ENCODE data around the gene TMPRSS11A. TPM values are rescaled to one million over a fixed set of nuclear protein-coding genes. Genes with fewer than 3 reads are reported as not detected.

Gene TMPRSS11A
- total RNA-seq, 2 experiments from 2014 or later = not detected

GRCh38 chr4:67880866-67881610, 82.3 kb downstream of the TMPRSS11A start:
- Mint-ChIP-seq H3K4me3 (no peak overlapping the region), H3K27ac (no peak overlapping the region), H3K36me3 (no peaks in the 10 kb centered on the region), H3K4me1 (no peaks in the 10 kb centered on the region), H3K9me3 (ENCODE audit: low read depth) (no peaks in the 10 kb centered on the region), H3K27me3 (peaks cover 10% of the 10 kb centered on the region)
- DNase-seq = no peak
- CTCF ChIA-PET = no interaction called here
- ATAC-seq = no peak

DNA sequence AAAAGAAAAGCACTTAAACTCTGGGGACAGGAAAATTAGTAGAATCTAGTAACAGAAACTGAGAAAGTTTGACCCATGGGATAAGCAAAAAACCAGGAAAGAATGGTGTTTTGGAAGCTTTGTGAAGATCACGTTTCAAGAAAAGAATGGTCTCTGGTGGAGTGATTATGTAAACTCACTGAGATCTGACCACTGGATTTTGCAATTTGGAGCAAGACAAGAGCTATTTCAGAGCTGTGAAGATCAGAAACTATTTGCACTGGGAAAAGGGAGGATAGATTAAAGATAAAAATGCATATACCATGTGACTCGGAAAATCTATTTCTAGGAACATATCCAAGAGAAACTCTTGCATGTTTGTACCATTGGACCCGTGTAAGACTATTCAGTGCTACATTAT, 83.8 kb downstream of the TMPRSS11A start:
- Mint-ChIP-seq H3K27ac (no peak overlapping the region), H3K9me3 (ENCODE audit: low read depth) (no peaks in the 10 kb centered on the region), H3K4me3 (no peak overlapping the region), H3K4me1 (no peaks in the 10 kb centered on the region), H3K36me3 (no peaks in the 10 kb centered on the region), H3K27me3 (peaks cover 8% of the 10 kb centered on the region)
- CTCF ChIA-PET = interaction anchor here (0.7 to 1.8 kb wide), 2 partner anchors 10 to 233 kb away, joined by 3 read pairs; no protein-coding TSS in a partner anchor
- ATAC-seq (no peak), DNase-seq (no peak)

GRCh38 chr4:67877086-67877485, 86.2 kb downstream of the TMPRSS11A start:
- CTCF ChIA-PET = no interaction called here
- no peak for ATAC-seq
- no peak overlapping the region for H3K4me3 Mint-ChIP-seq

DNA sequence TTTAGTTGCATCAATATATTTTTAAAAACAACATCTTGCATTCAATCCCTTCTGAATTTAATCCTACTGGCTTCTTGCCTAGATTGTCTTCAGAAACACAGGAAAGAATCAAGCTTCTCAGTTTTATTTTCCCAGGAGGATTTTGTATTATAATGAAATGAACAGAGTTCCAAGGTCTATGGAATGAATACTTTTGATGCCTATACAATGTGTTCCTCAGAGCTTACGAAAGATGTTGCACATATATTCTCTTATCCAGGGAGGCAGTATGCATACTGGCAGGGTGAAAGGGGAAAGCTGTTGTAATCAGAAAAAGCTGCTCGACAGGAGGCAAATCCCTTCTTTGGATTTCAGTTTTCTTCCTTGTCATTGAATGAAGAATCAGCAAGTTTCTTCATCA, 88.3 kb downstream of the TMPRSS11A start:
- Mint-ChIP-seq H3K9me3 (ENCODE audit: low read depth) (no peaks in the 10 kb centered on the region), H3K4me3 (no peak overlapping the region), H3K4me1 (no peaks in the 10 kb centered on the region), H3K27ac (no peak overlapping the region), H3K27me3 (peaks cover 8% of the 10 kb centered on the region), H3K36me3 (no peaks in the 10 kb centered on the region)
- no peak for DNase-seq
- ATAC-seq = no peak
- CTCF ChIA-PET = no interaction called here

More at GRCh38 chr4:67877086-67877485, 86.2 kb downstream of the TMPRSS11A start:
- Mint-ChIP-seq H3K9me3 (ENCODE audit: low read depth) (no peaks in the 10 kb centered on the region), H3K4me1 (no peaks in the 10 kb centered on the region), H3K27ac (no peak overlapping the region), H3K27me3 (peaks cover 11% of the 10 kb centered on the region), H3K36me3 (no peaks in the 10 kb centered on the region)
- DNase-seq = no peak

- peaks cover 8% of the 10 kb centered on the region for H3K27me3 Mint-ChIP-seq
- H3K27ac Mint-ChIP-seq = no peak overlapping the region
- CTCF ChIA-PET = no interaction called here
- H3K9me3 Mint-ChIP-seq (ENCODE audit: low read depth) = no peaks in the 10 kb centered on the region
- DNase-seq (no peak), ATAC-seq (no peak)
- no peak overlapping the region for H3K4me3 Mint-ChIP-seq
- H3K4me1 Mint-ChIP-seq = no peaks in the 10 kb centered on the region
- no peaks in the 10 kb centered on the region for H3K36me3 Mint-ChIP-seq
Measured at GRCh38 chr4:67873116-67873515, 90.2 kb downstream of the TMPRSS11A start.

GRCh38 chr4:67871867-67872266, 91.4 kb downstream of the TMPRSS11A start:
- ATAC-seq (peak; percentile 64), DNase-seq (no peak)
- H3K27ac Mint-ChIP-seq = no peak overlapping the region
- no peak overlapping the region for H3K4me3 Mint-ChIP-seq
- no peaks in the 10 kb centered on the region for H3K4me1 Mint-ChIP-seq
- H3K9me3 Mint-ChIP-seq (ENCODE audit: low read depth) = no peaks in the 10 kb centered on the region
- H3K27me3 Mint-ChIP-seq = peaks cover 6% of the 10 kb centered on the region
- no peaks in the 10 kb centered on the region for H3K36me3 Mint-ChIP-seq
- CTCF ChIA-PET = no interaction called here

- H3K27me3 Mint-ChIP-seq = peaks cover 6% of the 10 kb centered on the region
- DNase-seq = no peak
- CTCF ChIA-PET = no interaction called here
- H3K9me3 Mint-ChIP-seq (ENCODE audit: low read depth) = no peaks in the 10 kb centered on the region
- no peaks in the 10 kb centered on the region for H3K4me1 Mint-ChIP-seq
- no peak for ATAC-seq
- no peak overlapping the region for H3K27ac Mint-ChIP-seq
- no peak overlapping the region for H3K4me3 Mint-ChIP-seq
- H3K36me3 Mint-ChIP-seq = no peaks in the 10 kb centered on the region
Measured at GRCh38 chr4:67869580-67870190, 93.6 kb downstream of the TMPRSS11A start.

DNA sequence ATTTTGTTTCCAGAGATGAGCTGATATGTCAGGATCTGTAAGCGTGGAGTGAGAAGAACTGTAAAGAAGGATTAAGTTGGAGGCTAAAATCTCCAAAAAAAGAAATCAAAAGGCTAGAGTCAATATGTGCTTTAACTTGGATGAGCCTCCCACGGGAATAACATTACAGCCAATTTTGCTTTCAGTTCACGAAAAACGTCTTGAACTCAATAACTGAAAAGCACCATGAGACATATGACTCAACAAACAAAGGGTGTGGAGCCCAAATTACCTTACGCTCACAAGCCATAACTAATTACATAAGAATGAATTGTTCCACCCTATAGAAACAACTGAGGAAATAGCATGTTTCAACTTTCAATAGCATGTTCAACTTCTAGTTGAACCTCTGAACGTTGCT, 101.8 kb downstream of the TMPRSS11A start:
- no peaks in the 10 kb centered on the region for H3K4me1 Mint-ChIP-seq
- H3K27me3 Mint-ChIP-seq = peaks cover 12% of the 10 kb centered on the region
- no peaks in the 10 kb centered on the region for H3K36me3 Mint-ChIP-seq
- ATAC-seq (no peak), DNase-seq (no peak)
- no peaks in the 10 kb centered on the region for H3K9me3 Mint-ChIP-seq (ENCODE audit: low read depth)
- no peak overlapping the region for H3K4me3 Mint-ChIP-seq
- CTCF ChIA-PET = no interaction called here
- H3K27ac Mint-ChIP-seq = no peak overlapping the region

Other genes starting within 250 kb of the TMPRSS11A start
- gene GNRHR, start 209.1 kb downstream of the TMPRSS11A start, total RNA-seq = not detected
- not detected for gene TMPRSS11D, start 79.5 kb downstream of the TMPRSS11A start, total RNA-seq
- not detected for gene TMPRSS11F, start 166.4 kb upstream of the TMPRSS11A start, total RNA-seq